ENCODE results near the gene SPHK1.

GRCh38 chr17:76388966-76389888, 4.8 kb downstream of the SPHK1 start:
- TF ChIP-seq PAX5 (IDR thresholded peaks at IDR 0.05; ENCODE audit: insufficient read depth, low read length, severe bottlenecking) = no peak
- no peak for TF ChIP-seq POLR2AphosphoS5 (IDR thresholded peaks at IDR 0.05; ENCODE audit: low read depth, low read length)
- no peak for TF ChIP-seq POLR2A (IDR thresholded peaks at IDR 0.05; ENCODE audit: low read depth, low read length)
